ENCODE measurements around the gene GGA1. TPM values are rescaled to one million over a fixed set of nuclear protein-coding genes. Genes with fewer than 3 reads are reported as not detected.

Gene GGA1
- polyA plus RNA-seq, 4 donors = 42.8 to 73.2 (median 56.0) TPM

GRCh38 chr22:37677493-37677974 is 68.9 kb downstream of the GGA1 start:
- H3K27ac ChIP-seq (ENCODE audit: low read depth in 1 of 3, low read length in 2 of 3) = peak overlapping the region in 2 of 3 donors; percentile 37 to 65
- peak overlapping the region; percentile 12 to 53 (median 38) for H3K4me3 ChIP-seq (ENCODE audit: low read depth in 1 of 3, low read length in 3 of 3)
- H3K4me1 ChIP-seq (ENCODE audit: control insufficient read depth in 3 of 3, insufficient read depth in 2 of 3, low read depth in 1 of 3, low read length in 2 of 3) = peaks cover 0 to 18% (median 3%) of the 10 kb centered on the region in 3 donors
- H3K9me3 ChIP-seq (ENCODE audit: control insufficient read depth in 2 of 2, insufficient read depth in 1 of 2, low read depth in 1 of 2, low read length in 1 of 2) = no peaks in the 10 kb centered on the region
- peaks cover 0 to 11% (median 0%) of the 10 kb centered on the region in 3 donors for H3K36me3 ChIP-seq (ENCODE audit: control insufficient read depth in 3 of 3, insufficient read depth in 2 of 3, low read depth in 1 of 3, low read length in 3 of 3)
- WGBS, 3 donors = 44 to 54% (median 48%) methylated on average over 15 of the region's 15 CpGs
- DNase-seq (no peak), FAIRE-seq (no peak)
- H3K27me3 ChIP-seq (ENCODE audit: control insufficient read depth in 3 of 3, insufficient read depth in 3 of 3, low read length in 3 of 3) = no peaks in the 10 kb centered on the region

GRCh38 chr22:37678372-37678771 is 69.7 kb downstream of the GGA1 start:
- Histone ChIP-seq H3K4me1 (ENCODE audit: control insufficient read depth in 3 of 3, insufficient read depth in 2 of 3, low read depth in 1 of 3, low read length in 2 of 3) (peaks cover 0 to 18% (median 3%) of the 10 kb centered on the region in 3 donors), H3K27ac (ENCODE audit: low read depth in 1 of 3, low read length in 2 of 3) (no peak overlapping the region), H3K4me3 (ENCODE audit: low read depth in 1 of 3, low read length in 3 of 3) (no peak overlapping the region), H3K27me3 (ENCODE audit: control insufficient read depth in 3 of 3, insufficient read depth in 3 of 3, low read length in 3 of 3) (no peaks in the 10 kb centered on the region), H3K9me3 (ENCODE audit: control insufficient read depth in 2 of 2, insufficient read depth in 1 of 2, low read depth in 1 of 2, low read length in 1 of 2) (no peaks in the 10 kb centered on the region), H3K36me3 (ENCODE audit: control insufficient read depth in 3 of 3, insufficient read depth in 2 of 3, low read depth in 1 of 3, low read length in 3 of 3) (peaks cover 0 to 11% (median 0%) of the 10 kb centered on the region in 3 donors)
- FAIRE-seq (no peak), DNase-seq (no peak)
- 73 to 85% (median 76%) methylated on average over 18 of the region's 18 CpGs for WGBS, 3 donors

GRCh38 chr22:37679670-37680069 is 71.0 kb downstream of the GGA1 start:
- peaks cover 0 to 11% (median 0%) of the 10 kb centered on the region in 3 donors for H3K36me3 ChIP-seq (ENCODE audit: control insufficient read depth in 3 of 3, insufficient read depth in 2 of 3, low read depth in 1 of 3, low read length in 3 of 3)
- WGBS, 3 donors = 80 to 95% (median 91%) methylated on average over 8 of the region's 8 CpGs
- FAIRE-seq (no peak), DNase-seq (no peak)
- peaks cover 0 to 18% (median 3%) of the 10 kb centered on the region in 3 donors for H3K4me1 ChIP-seq (ENCODE audit: control insufficient read depth in 3 of 3, insufficient read depth in 2 of 3, low read depth in 1 of 3, low read length in 2 of 3)
- no peaks in the 10 kb centered on the region for H3K9me3 ChIP-seq (ENCODE audit: control insufficient read depth in 2 of 2, insufficient read depth in 1 of 2, low read depth in 1 of 2, low read length in 1 of 2)
- no peak overlapping the region for H3K27ac ChIP-seq (ENCODE audit: low read depth in 1 of 3, low read length in 2 of 3)
- no peak overlapping the region for H3K4me3 ChIP-seq (ENCODE audit: low read depth in 1 of 3, low read length in 3 of 3)
- H3K27me3 ChIP-seq (ENCODE audit: control insufficient read depth in 3 of 3, insufficient read depth in 3 of 3, low read length in 3 of 3) = no peaks in the 10 kb centered on the region

- FAIRE-seq (no peak), DNase-seq (no peak)
- H3K27me3 ChIP-seq (ENCODE audit: control insufficient read depth in 3 of 3, insufficient read depth in 3 of 3, low read length in 3 of 3) = no peaks in the 10 kb centered on the region
- peaks cover 0 to 11% (median 0%) of the 10 kb centered on the region in 3 donors for H3K36me3 ChIP-seq (ENCODE audit: control insufficient read depth in 3 of 3, insufficient read depth in 2 of 3, low read depth in 1 of 3, low read length in 3 of 3)
- 81 to 88% (median 81%) methylated on average over 7 of the region's 7 CpGs for WGBS, 3 donors
- no peak overlapping the region for H3K27ac ChIP-seq (ENCODE audit: low read depth in 1 of 3, low read length in 2 of 3)
- peaks cover 0 to 16% (median 3%) of the 10 kb centered on the region in 3 donors for H3K4me1 ChIP-seq (ENCODE audit: control insufficient read depth in 3 of 3, insufficient read depth in 2 of 3, low read depth in 1 of 3, low read length in 2 of 3)
- H3K9me3 ChIP-seq (ENCODE audit: control insufficient read depth in 2 of 2, insufficient read depth in 1 of 2, low read depth in 1 of 2, low read length in 1 of 2) = no peaks in the 10 kb centered on the region
- H3K4me3 ChIP-seq (ENCODE audit: low read depth in 1 of 3, low read length in 3 of 3) = no peak overlapping the region
Observed at GRCh38 chr22:37680191-37680851, 71.7 kb downstream of the GGA1 start.

- WGBS, 3 donors = 21 to 65% (median 42%) methylated on average over 2 of the region's 2 CpGs
- H3K4me3 ChIP-seq (ENCODE audit: low read depth in 1 of 3, low read length in 3 of 3) = no peak overlapping the region
- H3K27ac ChIP-seq (ENCODE audit: low read depth in 1 of 3, low read length in 2 of 3) = peak overlapping the region in 1 of 3 donors; percentile 17
- peak in 1 of 2 donors; percentile 56 for DNase-seq
- H3K36me3 ChIP-seq (ENCODE audit: control insufficient read depth in 3 of 3, insufficient read depth in 2 of 3, low read depth in 1 of 3, low read length in 3 of 3) = peaks cover 0 to 11% (median 0%) of the 10 kb centered on the region in 3 donors
- H3K9me3 ChIP-seq (ENCODE audit: control insufficient read depth in 2 of 2, insufficient read depth in 1 of 2, low read depth in 1 of 2, low read length in 1 of 2) = no peaks in the 10 kb centered on the region
- no peaks in the 10 kb centered on the region for H3K27me3 ChIP-seq (ENCODE audit: control insufficient read depth in 3 of 3, insufficient read depth in 3 of 3, low read length in 3 of 3)
- FAIRE-seq = no peak
- peaks cover 0 to 23% (median 3%) of the 10 kb centered on the region in 3 donors for H3K4me1 ChIP-seq (ENCODE audit: control insufficient read depth in 3 of 3, insufficient read depth in 2 of 3, low read depth in 1 of 3, low read length in 2 of 3)
Observed at GRCh38 chr22:37681001-37681424, 72.4 kb downstream of the GGA1 start.

GRCh38 chr22:37681556-37682049 is 73.0 kb downstream of the GGA1 start:
- peaks cover 0 to 11% (median 0%) of the 10 kb centered on the region in 3 donors for H3K36me3 ChIP-seq (ENCODE audit: control insufficient read depth in 3 of 3, insufficient read depth in 2 of 3, low read depth in 1 of 3, low read length in 3 of 3)
- peaks cover 0 to 23% (median 3%) of the 10 kb centered on the region in 3 donors for H3K4me1 ChIP-seq (ENCODE audit: control insufficient read depth in 3 of 3, insufficient read depth in 2 of 3, low read depth in 1 of 3, low read length in 2 of 3)
- no peaks in the 10 kb centered on the region for H3K9me3 ChIP-seq (ENCODE audit: control insufficient read depth in 2 of 2, insufficient read depth in 1 of 2, low read depth in 1 of 2, low read length in 1 of 2)
- 4 to 23% (median 4%) methylated on average over 6 of the region's 6 CpGs for WGBS, 3 donors
- no peak overlapping the region for H3K27ac ChIP-seq (ENCODE audit: low read depth in 1 of 3, low read length in 2 of 3)
- FAIRE-seq (no peak), DNase-seq (peak; percentile 90)
- no peaks in the 10 kb centered on the region for H3K27me3 ChIP-seq (ENCODE audit: control insufficient read depth in 3 of 3, insufficient read depth in 3 of 3, low read length in 3 of 3)
- no peak overlapping the region for H3K4me3 ChIP-seq (ENCODE audit: low read depth in 1 of 3, low read length in 3 of 3)

Other genes with a start within 250 kb of the GGA1 start
- gene ELFN2, start 181.4 kb upstream of the GGA1 start, polyA plus RNA-seq = under 1 TPM in 2 of 4 donors, not detected in 2; 0.07 to 0.16 TPM
- 10 to 100 TPM in 3 of 4 donors, 1 to 10 TPM in 1; 7.3 to 21.3 (median 19.9) TPM for gene MFNG, start 122.5 kb upstream of the GGA1 start, polyA plus RNA-seq
- 100 to 1,000 TPM in 2 of 4 donors, 10 to 100 TPM in 2; 31.5 to 129 (median 88.8) TPM for gene CARD10, start 89.4 kb upstream of the GGA1 start, polyA plus RNA-seq
- 10 to 100 TPM; 19.7 to 81.5 (median 35.3) TPM for gene CDC42EP1, start 48.4 kb upstream of the GGA1 start, polyA plus RNA-seq
- gene LGALS2, start 28.7 kb upstream of the GGA1 start, polyA plus RNA-seq = 100 to 1,000 TPM; 174 to 485 (median 233) TPM
- 10 to 100 TPM; 20.8 to 46.0 (median 28.5) TPM for gene SH3BP1, start 30.8 kb downstream of the GGA1 start, polyA plus RNA-seq
- gene PDXP, start 49.9 kb downstream of the GGA1 start, polyA plus RNA-seq = 10 to 100 TPM; 24.1 to 98.6 (median 57.3) TPM
- gene LGALS1, start 66.8 kb downstream of the GGA1 start, polyA plus RNA-seq = 100 to 1,000 TPM in 3 of 4 donors, 10 to 100 TPM in 1; 36.9 to 396 (median 243) TPM
- 10 to 100 TPM; 16.6 to 28.9 (median 23.3) TPM for gene NOL12, start 77.5 kb downstream of the GGA1 start, polyA plus RNA-seq
- gene TRIOBP, start 88.2 kb downstream of the GGA1 start, polyA plus RNA-seq = 10 to 100 TPM; 20.4 to 46.8 (median 35.2) TPM
- gene GCAT, start 199.1 kb downstream of the GGA1 start, polyA plus RNA-seq = 10 to 100 TPM in 2 of 4 donors, 1 to 10 TPM in 2; 2.9 to 12.3 (median 8.9) TPM
- gene GALR3, start 214.5 kb downstream of the GGA1 start, polyA plus RNA-seq = under 1 TPM in 1 of 4 donors, not detected in 3; 0.04 TPM
- 10 to 100 TPM; 15.4 to 23.2 (median 20.7) TPM for gene ANKRD54, start 235.5 kb downstream of the GGA1 start, polyA plus RNA-seq
- gene EIF3L, start 240.6 kb downstream of the GGA1 start, polyA plus RNA-seq = 100 to 1,000 TPM; 176 to 609 (median 324) TPM